ENCODE results near the gene ITGB4.

ITGB4 gene

GRCh38 chr17:75729351-75729750, 8.1 kb downstream of the ITGB4 start:
- no peak overlapping the region for H3K4me3 ChIP-seq (ENCODE audit: low read depth, low read length)
- no peak for DNase-seq (ENCODE audit: low read depth)
- no peak for TF ChIP-seq CTCF (conservative IDR thresholded peaks at IDR 0.05; ENCODE audit: low read depth, low read length)

DNA sequence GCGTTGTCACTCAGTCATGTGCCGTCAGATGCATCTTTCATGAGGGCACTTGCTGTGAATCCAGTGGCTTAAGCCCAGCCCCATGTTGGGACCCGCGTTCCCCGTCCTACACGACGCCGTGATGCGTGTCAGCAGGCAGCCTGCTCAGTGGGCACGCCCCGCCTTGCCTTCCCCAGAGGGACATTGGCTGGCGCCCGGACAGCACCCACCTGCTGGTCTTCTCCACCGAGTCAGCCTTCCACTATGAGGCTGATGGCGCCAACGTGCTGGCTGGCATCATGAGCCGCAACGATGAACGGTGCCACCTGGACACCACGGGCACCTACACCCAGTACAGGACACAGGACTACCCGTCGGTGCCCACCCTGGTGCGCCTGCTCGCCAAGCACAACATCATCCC, 8.8 kb downstream of the ITGB4 start:
- H3K4me3 ChIP-seq (ENCODE audit: low read depth, low read length): no peak overlapping the region
- DNase-seq (ENCODE audit: low read depth): no peak
- TF ChIP-seq CTCF (conservative IDR thresholded peaks at IDR 0.05; ENCODE audit: low read depth, low read length): no peak

DNA sequence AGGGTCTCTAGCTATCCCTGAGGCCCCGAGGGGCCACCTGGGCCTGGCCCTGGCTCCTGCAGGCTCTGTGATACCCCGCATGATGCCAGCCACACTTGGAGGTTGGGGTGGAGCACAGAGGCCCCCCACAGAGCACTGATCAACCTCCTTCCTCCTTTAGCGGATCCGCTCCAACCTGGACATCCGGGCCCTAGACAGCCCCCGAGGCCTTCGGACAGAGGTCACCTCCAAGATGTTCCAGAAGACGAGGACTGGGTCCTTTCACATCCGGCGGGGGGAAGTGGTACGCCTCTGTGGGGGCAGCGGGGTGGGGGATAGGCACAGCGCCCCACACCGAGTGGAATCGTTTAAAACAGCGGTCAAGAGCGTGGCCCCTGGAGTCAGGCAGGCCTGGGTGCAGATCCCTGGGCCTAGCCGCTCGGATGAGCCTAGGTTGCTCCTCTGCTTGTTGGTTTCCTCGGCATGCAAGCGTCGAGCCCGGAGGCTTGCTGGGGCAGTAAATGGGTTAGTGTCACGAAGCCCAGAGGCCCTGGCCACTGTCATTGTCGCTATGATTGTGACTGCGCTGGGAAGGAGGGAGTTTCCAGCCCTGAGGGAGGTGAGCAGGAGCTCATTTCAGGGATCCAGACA, 9.9 kb downstream of the ITGB4 start:
- no peak overlapping the region for H3K4me3 ChIP-seq (ENCODE audit: low read depth, low read length)
- no peak for DNase-seq (ENCODE audit: low read depth)
- no peak for TF ChIP-seq CTCF (conservative IDR thresholded peaks at IDR 0.05; ENCODE audit: low read depth, low read length)

GRCh38 chr17:75731716-75732498, 10.6 kb downstream of the ITGB4 start:
- H3K4me3 ChIP-seq (ENCODE audit: low read depth, low read length): no peak overlapping the region
- TF ChIP-seq CTCF (conservative IDR thresholded peaks at IDR 0.05; ENCODE audit: low read depth, low read length): no peak
- no peak for DNase-seq (ENCODE audit: low read depth)

DNA sequence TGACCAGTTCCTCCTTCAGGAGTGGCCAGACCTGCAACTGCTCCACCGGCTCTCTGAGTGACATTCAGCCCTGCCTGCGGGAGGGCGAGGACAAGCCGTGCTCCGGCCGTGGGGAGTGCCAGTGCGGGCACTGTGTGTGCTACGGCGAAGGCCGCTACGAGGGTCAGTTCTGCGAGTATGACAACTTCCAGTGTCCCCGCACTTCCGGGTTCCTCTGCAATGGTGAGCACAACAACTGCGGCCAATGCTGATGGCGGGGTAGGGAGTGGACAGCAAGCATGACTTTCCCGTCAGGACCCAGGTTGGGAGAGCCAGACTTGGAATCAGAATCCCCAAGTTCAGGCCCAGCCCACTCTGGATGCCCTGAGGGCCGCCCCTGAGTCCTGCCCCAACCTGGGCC, 12.2 kb downstream of the ITGB4 start:
- TF ChIP-seq CTCF (conservative IDR thresholded peaks at IDR 0.05; ENCODE audit: low read depth, low read length): no peak
- no peak for DNase-seq (ENCODE audit: low read depth)
- H3K4me3 ChIP-seq (ENCODE audit: low read depth, low read length): no peak overlapping the region

DNA sequence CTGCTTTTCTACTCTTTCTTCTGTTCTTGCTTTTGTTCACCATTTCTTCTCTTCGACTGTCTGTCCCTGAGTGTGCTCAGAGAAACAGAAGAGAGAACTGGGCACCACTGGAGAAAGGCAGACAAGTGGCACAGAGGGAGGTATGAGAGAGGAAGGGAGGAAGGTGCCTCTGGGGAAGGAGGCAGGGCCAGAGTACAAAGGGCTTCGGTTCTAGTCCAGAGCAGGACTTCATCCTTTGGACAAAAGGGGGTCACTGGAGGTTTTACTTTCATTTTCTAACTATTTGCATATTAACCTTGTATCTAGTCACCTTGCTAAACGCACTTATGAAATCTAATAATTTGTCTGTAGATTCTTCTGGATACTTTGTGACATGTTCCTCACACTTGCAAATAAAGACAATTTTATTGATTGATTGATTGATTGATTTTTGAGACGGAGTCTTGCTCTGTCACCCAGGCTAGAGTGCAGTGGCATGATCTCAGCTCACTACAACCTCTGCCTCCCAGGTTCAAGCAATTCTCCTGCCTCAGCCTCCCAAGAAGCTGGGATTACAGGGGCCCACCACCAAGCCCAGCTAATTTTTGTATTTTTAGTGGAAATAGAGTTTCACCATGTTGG, 13.5 kb downstream of the ITGB4 start:
- no peak for TF ChIP-seq CTCF (conservative IDR thresholded peaks at IDR 0.05; ENCODE audit: low read depth, low read length)
- no peak overlapping the region for H3K4me3 ChIP-seq (ENCODE audit: low read depth, low read length)
- DNase-seq (ENCODE audit: low read depth): no peak
